ENCODE data around the gene GABRB2. TPM values are rescaled to one million over a fixed set of nuclear protein-coding genes. Genes with fewer than 3 reads are reported as not detected.
"Not testable (repeated sequence)": the region's sequence is repeated elsewhere in the genome, so short reads cannot be mapped to it uniquely, and the experiment has no call there.

The GABRB2 gene
- total RNA-seq, 1 donor from 2014 or later: 1.6 TPM

GRCh38 chr5:161530700-161531099, 15.8 kb downstream of the GABRB2 start:
- Histone ChIP-seq H3K4me1 (no peaks in the 10 kb centered on the region), H3K27me3 (no peaks in the 10 kb centered on the region), H3K9me3 (no peaks in the 10 kb centered on the region), H3K36me3 (no peaks in the 10 kb centered on the region), H3K4me3 (no peak overlapping the region), H3K27ac (no peak overlapping the region)
- DNase-seq: no peak
- peak; percentile 29 for ATAC-seq
- no peak for TF ChIP-seq CTCF (IDR thresholded peaks at IDR 0.05)
- intact Hi-C loops (cut with DNase I): no loop called here

DNA sequence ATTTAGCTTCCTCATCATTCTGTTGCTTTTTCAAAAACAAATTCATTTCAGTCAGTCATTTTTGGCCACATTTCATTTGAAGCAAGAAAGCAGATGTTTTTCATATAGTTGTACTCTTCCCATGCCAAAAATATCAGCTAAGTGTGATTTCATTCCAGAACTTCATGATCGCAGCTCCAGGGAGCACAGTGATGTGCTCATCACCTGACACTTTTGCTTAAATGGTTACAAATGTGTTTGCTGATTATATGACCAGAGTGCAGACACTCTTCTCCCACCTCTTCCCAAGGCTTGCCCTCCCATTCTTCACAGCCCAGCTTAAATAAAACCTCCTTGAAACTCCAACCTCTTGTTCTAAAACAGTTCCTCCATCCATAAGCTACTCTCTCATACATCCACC, 32.6 kb downstream of the GABRB2 start:
- H3K36me3 ChIP-seq: no peaks in the 10 kb centered on the region
- no peak overlapping the region for H3K4me3 ChIP-seq
- no peaks in the 10 kb centered on the region for H3K27me3 ChIP-seq
- DNase-seq: no peak
- no peak for TF ChIP-seq CTCF (IDR thresholded peaks at IDR 0.05)
- intact Hi-C loops (cut with DNase I): no loop called here
- no peak overlapping the region for H3K27ac ChIP-seq
- ATAC-seq: no peak
- no peaks in the 10 kb centered on the region for H3K9me3 ChIP-seq
- no peaks in the 10 kb centered on the region for H3K4me1 ChIP-seq

GRCh38 chr5:161507591-161507990, 38.9 kb downstream of the GABRB2 start:
- Histone ChIP-seq H3K27me3 (no peaks in the 10 kb centered on the region), H3K9me3 (no peaks in the 10 kb centered on the region), H3K4me1 (no peaks in the 10 kb centered on the region), H3K27ac (no peak overlapping the region), H3K4me3 (no peak overlapping the region), H3K36me3 (no peaks in the 10 kb centered on the region)
- intact Hi-C loops (cut with DNase I): no loop called here
- ATAC-seq (no peak), DNase-seq (no peak)
- no peak for TF ChIP-seq CTCF (IDR thresholded peaks at IDR 0.05)

DNA sequence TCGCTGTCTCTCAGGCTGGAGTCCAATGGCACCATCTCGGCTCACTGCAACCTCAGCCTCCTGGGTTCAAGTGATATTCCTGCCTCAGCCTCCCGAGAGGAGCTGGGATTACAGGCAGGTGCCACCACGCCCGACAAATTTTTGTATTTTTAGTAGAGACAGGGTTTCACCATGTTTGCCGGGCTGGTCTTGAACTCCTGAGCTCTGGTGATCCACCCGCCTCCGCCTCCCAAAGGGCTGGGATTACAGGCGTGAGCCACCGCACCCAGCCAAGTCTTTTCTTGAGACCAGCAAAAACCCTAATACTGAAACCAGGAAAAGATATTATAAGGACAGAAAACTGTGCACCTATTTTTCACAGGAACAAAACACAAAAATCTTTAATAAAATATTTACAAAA, 41.4 kb downstream of the GABRB2 start:
- H3K4me1 ChIP-seq; ATAC-seq; H3K27ac ChIP-seq; H3K9me3 ChIP-seq; DNase-seq; H3K27me3 ChIP-seq; intact Hi-C loops (cut with DNase I); H3K36me3 ChIP-seq; H3K4me3 ChIP-seq: not testable (repeated sequence)

DNA sequence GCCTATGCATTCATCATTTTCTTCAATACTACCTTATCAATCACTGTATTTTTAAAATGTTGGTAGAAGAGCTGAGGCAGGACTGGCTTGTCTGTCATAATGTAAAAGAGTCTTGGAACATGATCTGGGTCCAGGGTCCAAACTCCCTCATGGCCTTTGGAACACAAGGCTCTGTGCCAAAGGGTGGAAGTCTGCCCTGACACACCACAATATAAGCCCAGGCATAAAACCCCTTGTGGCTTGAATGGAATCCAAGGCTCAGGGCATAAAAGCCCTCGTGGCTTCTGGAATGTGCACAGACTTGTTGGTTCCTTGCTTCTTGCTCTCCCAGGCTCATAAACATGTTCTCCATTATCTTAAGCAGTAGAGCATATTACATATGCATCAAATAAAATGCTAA, 48.0 kb downstream of the GABRB2 start:
- no peak for ATAC-seq

DNA sequence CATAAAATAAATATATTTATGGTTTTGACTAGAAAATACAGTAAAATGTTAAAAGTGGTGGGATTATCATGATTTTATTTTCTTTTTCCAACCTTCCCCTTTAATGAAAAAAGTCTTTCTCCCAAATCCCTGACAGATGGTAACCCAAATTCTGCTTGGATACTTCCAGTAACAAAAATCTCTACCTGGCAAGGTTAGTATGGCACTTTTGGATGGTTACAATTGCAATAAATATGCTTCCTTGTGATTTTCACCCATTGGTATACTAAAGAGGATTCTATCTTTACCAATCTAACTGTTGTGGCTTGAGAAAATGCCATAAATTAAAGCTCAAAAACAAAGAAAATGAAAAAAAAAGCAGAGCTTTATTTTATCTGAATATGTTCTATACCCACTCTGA, 62.8 kb downstream of the GABRB2 start:
- Histone ChIP-seq H3K4me1 (no peaks in the 10 kb centered on the region), H3K4me3 (no peak overlapping the region), H3K36me3 (no peaks in the 10 kb centered on the region), H3K27me3 (no peaks in the 10 kb centered on the region), H3K27ac (no peak overlapping the region), H3K9me3 (no peaks in the 10 kb centered on the region)
- ATAC-seq (no peak), DNase-seq (no peak)
- intact Hi-C loops (cut with DNase I): no loop called here
- no peak for TF ChIP-seq CTCF (IDR thresholded peaks at IDR 0.05)

More for the DNA sequence above, 48.0 kb downstream of the GABRB2 start:
- H3K4me1 ChIP-seq: no peaks in the 10 kb centered on the region
- no peak overlapping the region for H3K4me3 ChIP-seq
- no peaks in the 10 kb centered on the region for H3K36me3 ChIP-seq
- H3K27me3 ChIP-seq: no peaks in the 10 kb centered on the region
- H3K27ac ChIP-seq: no peak overlapping the region
- intact Hi-C loops (cut with DNase I): no loop called here
- no peaks in the 10 kb centered on the region for H3K9me3 ChIP-seq
- DNase-seq: no peak
- no peak for TF ChIP-seq CTCF (IDR thresholded peaks at IDR 0.05)

All from upper lobe of right lung (tissue), 1 donor.